Stimulated activated naive B cell treated with anti-CD40 and anti-IgM and Interleukin-4, amounts not matched to agents 10 μg/mL and 1 μg/mL and 100 μg/mL, for 72 hours (primary cell): Measurements from ENCODE around the gene MBD3.
"Not testable (repeated sequence)": the region's sequence is repeated elsewhere in the genome, so short reads cannot be mapped to it uniquely, and the experiment has no call there.

ENCODE experiments used
- ATAC-seq, 2 donors: fragments of 150-1000 bp; cut with Tn5 transposase; replicated peaks; 2 replicates each; pipeline ENCODE4 v1.10.0; 2021; ENCODE audit warnings: moderate library complexity in 1 of 2
- DNase-seq: peaks from one replicate; pipeline ENCODE4 v3.0.0; 2021
- H3K27ac Mint-ChIP-seq: one replicate; pipeline ENCODE4 v1.8.0; 2022; ENCODE audit warnings: mild to moderate bottlenecking, mixed read lengths
- H3K27me3 Mint-ChIP-seq, 2 donors: one replicate each; pipeline ENCODE4 v1.8.0; 2022; ENCODE audit warnings: mixed read lengths in 2 of 2
- H3K36me3 Mint-ChIP-seq, 2 donors: one replicate each; pipeline ENCODE4 v1.8.0; 2022; ENCODE audit warnings: mixed read lengths in 2 of 2, mild to moderate bottlenecking in 1 of 2
- H3K4me1 Mint-ChIP-seq, 2 donors: one replicate each; pipeline ENCODE4 v1.8.0; 2022; ENCODE audit warnings: mixed read lengths in 2 of 2, mild to moderate bottlenecking in 1 of 2
- H3K4me3 Mint-ChIP-seq, 2 donors: one replicate each; pipeline ENCODE4 v1.8.0; 2022; ENCODE audit warnings: mild to moderate bottlenecking in 2 of 2, mixed read lengths in 2 of 2, moderate library complexity in 1 of 2
- H3K9me3 Mint-ChIP-seq, 2 donors: one replicate each; pipeline ENCODE4 v1.8.0; 2022; ENCODE audit warnings: mixed read lengths in 2 of 2, mild to moderate bottlenecking in 1 of 2

Gene MBD3, protein sequence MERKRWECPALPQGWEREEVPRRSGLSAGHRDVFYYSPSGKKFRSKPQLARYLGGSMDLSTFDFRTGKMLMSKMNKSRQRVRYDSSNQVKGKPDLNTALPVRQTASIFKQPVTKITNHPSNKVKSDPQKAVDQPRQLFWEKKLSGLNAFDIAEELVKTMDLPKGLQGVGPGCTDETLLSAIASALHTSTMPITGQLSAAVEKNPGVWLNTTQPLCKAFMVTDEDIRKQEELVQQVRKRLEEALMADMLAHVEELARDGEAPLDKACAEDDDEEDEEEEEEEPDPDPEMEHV

GRCh38 chr19:1592755-1593500 lies at the start of gene MBD3:
Gene MBD3, minus strand, starts transcription at chr19:1592865. Its CDS starts 234 bp downstream, at chr19:1592631.
- peaks cover 9 to 38% of the 10 kb centered on the region in 2 donors for H3K4me1 Mint-ChIP-seq
- ATAC-seq (peak; percentile 83 to 85), DNase-seq (peak; percentile 87)
- no peaks in the 10 kb centered on the region for H3K9me3 Mint-ChIP-seq
- H3K4me3 Mint-ChIP-seq: peak within 1 kb of the TSS; percentile 90 to 94
- peaks cover 22 to 28% of the 10 kb centered on the region in 2 donors for H3K36me3 Mint-ChIP-seq
- H3K27ac Mint-ChIP-seq: peak within 1 kb of the TSS; percentile 98
- no peaks in the 10 kb centered on the region for H3K27me3 Mint-ChIP-seq

DNA sequence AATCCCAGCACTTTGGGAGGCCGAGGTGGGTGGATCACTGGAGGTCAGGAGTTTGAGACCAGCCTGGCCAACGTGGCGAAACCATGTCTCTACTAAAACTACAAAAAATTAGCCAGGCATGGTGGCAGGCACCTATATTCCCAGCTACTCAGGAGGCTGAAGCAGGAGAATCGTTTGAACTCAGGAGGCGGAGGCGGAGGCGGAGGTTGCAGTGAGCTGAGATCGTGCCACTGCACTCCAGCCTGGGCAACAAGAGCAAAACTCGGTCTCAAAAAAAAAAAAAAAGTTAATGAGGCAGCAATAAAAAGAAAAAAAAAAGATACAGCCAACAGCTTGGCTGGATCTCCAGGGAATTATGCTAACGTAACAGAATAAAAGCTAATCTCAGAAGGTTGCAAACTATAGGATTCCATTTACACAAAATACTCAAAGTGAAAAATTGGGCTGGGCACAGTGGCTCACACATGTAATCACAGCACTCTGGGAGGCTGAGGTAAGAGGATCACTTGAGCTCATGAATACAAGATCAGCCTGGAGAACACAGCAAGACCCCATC lies 48.3 kb upstream of the MBD3 start:
- H3K27ac Mint-ChIP-seq: peak overlapping the region; percentile 25
- not testable (repeated sequence) for H3K4me3 Mint-ChIP-seq, H3K9me3 Mint-ChIP-seq, DNase-seq, ATAC-seq, H3K27me3 Mint-ChIP-seq
- peaks cover 47 to 54% of the 10 kb centered on the region in 2 donors for H3K36me3 Mint-ChIP-seq
- H3K4me1 Mint-ChIP-seq: peaks cover 11 to 36% of the 10 kb centered on the region in 2 donors

DNA sequence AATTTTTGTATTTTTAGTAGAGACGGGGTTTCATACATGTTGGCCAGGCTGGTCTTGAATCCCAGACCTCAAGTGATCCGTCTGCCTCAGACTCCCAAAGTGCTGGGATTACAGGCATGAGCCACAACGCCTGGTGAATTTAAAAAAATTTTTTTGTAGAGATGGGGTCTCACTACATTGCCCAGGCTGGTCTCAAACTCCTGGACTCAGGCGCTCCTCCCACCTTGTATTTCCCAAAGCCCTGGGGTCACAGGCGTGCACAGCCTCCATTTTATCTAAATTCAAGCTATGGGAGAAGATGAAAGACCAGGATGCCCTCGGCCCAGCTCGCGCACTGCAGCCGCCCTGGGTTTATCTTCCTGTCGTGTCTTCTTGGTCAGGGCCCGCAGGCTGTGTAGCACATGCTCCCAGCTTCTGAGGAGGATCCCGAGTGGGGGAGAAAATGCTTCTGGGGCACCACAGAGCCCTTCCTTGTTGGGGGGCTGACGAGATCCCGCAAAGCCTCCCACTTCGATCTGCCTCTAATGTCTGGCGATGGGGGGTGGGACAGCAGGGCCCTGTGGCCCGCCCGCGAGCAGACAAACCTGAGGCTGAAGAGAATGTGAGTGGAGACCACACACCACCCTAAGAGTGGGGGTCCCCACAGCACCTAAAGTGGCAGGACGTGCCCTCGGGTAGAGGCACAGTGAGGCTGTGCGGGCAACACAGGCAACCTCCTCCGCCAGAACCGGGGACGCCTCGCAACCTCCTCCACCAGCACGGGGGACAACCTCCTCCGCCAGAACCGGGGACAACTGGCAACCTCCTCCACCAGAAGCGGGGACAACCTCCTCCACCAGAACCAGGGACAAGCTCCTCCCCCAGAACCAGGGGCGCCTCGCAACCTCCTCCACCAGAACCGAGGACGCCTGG lies 43.9 kb upstream of the MBD3 start:
- peaks cover 10 to 29% of the 10 kb centered on the region in 2 donors for H3K4me1 Mint-ChIP-seq
- ATAC-seq: no peak
- no peak overlapping the region for H3K4me3 Mint-ChIP-seq
- H3K36me3 Mint-ChIP-seq: peaks cover 53 to 58% of the 10 kb centered on the region in 2 donors
- no peak for DNase-seq
- H3K27ac Mint-ChIP-seq: peak overlapping the region; percentile 51
- H3K9me3 Mint-ChIP-seq: no peaks in the 10 kb centered on the region
- H3K27me3 Mint-ChIP-seq: no peaks in the 10 kb centered on the region

GRCh38 chr19:1634938-1635243 lies 42.2 kb upstream of the MBD3 start:
- DNase-seq: no peak
- Mint-ChIP-seq H3K4me3 (no peak overlapping the region), H3K4me1 (peaks cover 10 to 28% of the 10 kb centered on the region in 2 donors), H3K27me3 (no peaks in the 10 kb centered on the region), H3K27ac (peak overlapping the region; percentile 63), H3K9me3 (no peaks in the 10 kb centered on the region), H3K36me3 (peaks cover 57 to 64% of the 10 kb centered on the region in 2 donors)
- ATAC-seq: no peak

DNA sequence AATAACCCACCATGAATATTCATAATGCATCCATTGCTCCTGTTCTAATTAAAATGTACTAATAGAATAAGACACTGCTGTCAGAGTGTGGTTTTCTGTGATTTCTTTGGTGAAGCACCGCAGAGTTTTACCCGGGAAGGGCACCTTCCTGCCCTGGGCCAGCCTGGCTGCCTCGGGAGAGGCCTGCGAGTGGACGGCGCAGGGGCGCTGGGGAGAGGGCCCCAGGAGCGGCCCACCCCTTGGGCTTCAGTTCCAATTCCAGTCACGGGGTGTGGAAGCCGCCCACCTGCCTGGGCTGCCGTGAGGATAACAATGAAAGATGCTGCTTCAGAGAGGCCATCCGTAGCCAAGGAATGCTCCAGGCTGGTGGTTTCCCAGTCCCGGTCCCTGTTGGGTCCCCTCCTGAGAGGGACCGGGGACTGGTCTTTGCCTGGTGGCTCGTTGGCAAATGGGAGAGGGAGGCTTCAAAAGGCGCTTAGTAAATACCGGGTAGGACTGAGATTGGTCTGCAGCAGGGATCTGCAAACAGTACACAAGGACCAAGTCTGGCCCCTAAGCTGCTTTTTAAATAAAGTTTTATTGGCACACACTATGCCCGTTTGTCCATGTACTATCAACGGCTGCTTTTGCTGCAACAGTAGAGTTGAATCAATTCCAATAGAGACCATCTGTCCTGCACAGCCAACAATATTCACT lies 41.7 kb upstream of the MBD3 start:
- Mint-ChIP-seq H3K27ac (no peak overlapping the region), H3K36me3 (peaks cover 55 to 59% of the 10 kb centered on the region in 2 donors)
- no peak for ATAC-seq

DNA sequence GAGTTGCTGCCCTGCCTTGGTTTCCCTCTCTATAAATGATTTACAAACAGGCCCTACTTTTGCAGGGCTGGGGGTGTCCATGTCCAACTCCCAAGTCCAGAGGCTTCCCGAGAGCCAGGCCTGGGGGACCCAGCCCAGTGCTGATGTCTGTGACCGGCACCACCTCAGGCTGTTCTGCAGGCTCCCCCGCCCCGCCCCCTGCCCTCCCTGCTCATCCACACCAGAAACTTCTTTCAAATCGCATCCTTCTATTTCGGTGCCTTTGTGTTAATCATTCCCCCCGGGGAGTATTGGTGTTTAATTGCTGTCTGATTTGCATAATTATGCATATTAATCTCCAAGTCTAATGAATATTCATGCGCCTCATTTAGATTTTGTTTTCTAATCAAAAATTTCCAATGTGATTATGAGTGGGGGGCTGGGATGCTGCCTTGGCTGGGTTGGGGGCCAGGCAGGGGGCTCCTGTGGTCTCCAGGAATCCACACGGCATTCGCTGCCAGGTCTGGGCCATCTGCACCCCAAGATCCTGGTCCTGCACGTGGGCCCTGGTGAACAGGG lies 40.7 kb upstream of the MBD3 start:
- Mint-ChIP-seq H3K4me1 (peaks cover 9 to 23% of the 10 kb centered on the region in 2 donors), H3K27ac (peak overlapping the region; percentile 81), H3K27me3 (no peaks in the 10 kb centered on the region), H3K36me3 (peaks cover 47 to 51% of the 10 kb centered on the region in 2 donors), H3K9me3 (no peaks in the 10 kb centered on the region), H3K4me3 (no peak overlapping the region)
- ATAC-seq (no peak), DNase-seq (no peak)

More for the DNA sequence above, 41.7 kb upstream of the MBD3 start:
- Mint-ChIP-seq H3K9me3 (no peaks in the 10 kb centered on the region), H3K4me1 (peaks cover 9 to 23% of the 10 kb centered on the region in 2 donors), H3K4me3 (no peak overlapping the region), H3K27me3 (no peaks in the 10 kb centered on the region)
- no peak for DNase-seq

- peaks cover 44 to 48% of the 10 kb centered on the region in 2 donors for H3K36me3 Mint-ChIP-seq
- H3K4me3 Mint-ChIP-seq: no peak overlapping the region
- H3K27ac Mint-ChIP-seq: peak overlapping the region; percentile 81
- H3K9me3 Mint-ChIP-seq: no peaks in the 10 kb centered on the region
- DNase-seq (no peak), ATAC-seq (no peak)
- peaks cover 9 to 21% of the 10 kb centered on the region in 2 donors for H3K4me1 Mint-ChIP-seq
- no peaks in the 10 kb centered on the region for H3K27me3 Mint-ChIP-seq
Measured at GRCh38 chr19:1632462-1633268, 40.0 kb upstream of the MBD3 start.

DNA sequence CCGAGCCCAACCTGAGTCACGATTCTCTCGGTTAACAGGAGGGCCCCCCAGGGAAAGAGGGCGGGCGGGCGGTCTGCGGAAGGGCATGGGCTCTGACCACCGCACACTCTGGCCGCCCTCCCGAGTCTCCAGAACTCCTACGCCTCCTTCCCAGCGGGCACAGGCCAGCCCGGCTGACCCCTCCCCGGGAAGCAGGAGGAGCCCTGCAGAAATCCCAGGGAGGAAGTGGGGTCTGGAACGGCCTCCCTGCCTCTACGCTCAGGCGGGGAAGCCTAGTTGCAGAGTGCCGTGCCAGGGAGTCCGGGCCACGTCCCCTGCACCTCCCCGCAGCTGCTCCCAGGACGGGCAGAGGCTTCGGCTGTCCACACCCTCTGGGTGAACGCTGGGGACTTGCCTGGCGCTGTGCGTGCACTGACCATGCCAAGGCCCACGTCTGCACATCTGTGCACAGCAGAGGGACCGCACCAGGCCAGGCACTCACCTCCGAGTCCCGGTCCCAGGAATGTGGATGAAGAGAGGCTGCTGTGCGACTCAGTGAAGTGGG lies 39.0 kb upstream of the MBD3 start:
- no peak for DNase-seq
- peaks cover 9 to 15% of the 10 kb centered on the region in 2 donors for H3K4me1 Mint-ChIP-seq
- peak overlapping the region; percentile 67 for H3K27ac Mint-ChIP-seq
- no peak overlapping the region for H3K4me3 Mint-ChIP-seq
- no peaks in the 10 kb centered on the region for H3K27me3 Mint-ChIP-seq
- H3K9me3 Mint-ChIP-seq: no peaks in the 10 kb centered on the region
- ATAC-seq: no peak
- H3K36me3 Mint-ChIP-seq: peaks cover 35 to 40% of the 10 kb centered on the region in 2 donors

GRCh38 chr19:1630811-1631210 lies 38.1 kb upstream of the MBD3 start:
- Mint-ChIP-seq H3K27ac (no peak overlapping the region), H3K27me3 (no peaks in the 10 kb centered on the region)

GRCh38 chr19:1630012-1630411 lies 37.3 kb upstream of the MBD3 start:
- Mint-ChIP-seq H3K27ac (no peak overlapping the region), H3K4me1 (peaks cover 7 to 16% of the 10 kb centered on the region in 2 donors), H3K36me3 (peaks cover 34 to 36% of the 10 kb centered on the region in 2 donors), H3K9me3 (no peaks in the 10 kb centered on the region), H3K4me3 (no peak overlapping the region), H3K27me3 (no peaks in the 10 kb centered on the region)
- DNase-seq (no peak), ATAC-seq (no peak)

More at GRCh38 chr19:1630811-1631210, 38.1 kb upstream of the MBD3 start:
- Mint-ChIP-seq H3K36me3 (peaks cover 37% of the 10 kb centered on the region in 2 donors), H3K4me1 (peaks cover 9 to 15% of the 10 kb centered on the region in 2 donors), H3K4me3 (no peak overlapping the region), H3K9me3 (no peaks in the 10 kb centered on the region)
- DNase-seq: no peak
- no peak for ATAC-seq

GRCh38 chr19:1629256-1629808 lies 36.7 kb upstream of the MBD3 start:
- Mint-ChIP-seq H3K9me3 (no peaks in the 10 kb centered on the region), H3K27ac (no peak overlapping the region), H3K36me3 (peaks cover 39% of the 10 kb centered on the region in 2 donors), H3K4me1 (peaks cover 11 to 21% of the 10 kb centered on the region in 2 donors), H3K27me3 (no peaks in the 10 kb centered on the region), H3K4me3 (no peak overlapping the region)
- DNase-seq (no peak), ATAC-seq (no peak)

DNA sequence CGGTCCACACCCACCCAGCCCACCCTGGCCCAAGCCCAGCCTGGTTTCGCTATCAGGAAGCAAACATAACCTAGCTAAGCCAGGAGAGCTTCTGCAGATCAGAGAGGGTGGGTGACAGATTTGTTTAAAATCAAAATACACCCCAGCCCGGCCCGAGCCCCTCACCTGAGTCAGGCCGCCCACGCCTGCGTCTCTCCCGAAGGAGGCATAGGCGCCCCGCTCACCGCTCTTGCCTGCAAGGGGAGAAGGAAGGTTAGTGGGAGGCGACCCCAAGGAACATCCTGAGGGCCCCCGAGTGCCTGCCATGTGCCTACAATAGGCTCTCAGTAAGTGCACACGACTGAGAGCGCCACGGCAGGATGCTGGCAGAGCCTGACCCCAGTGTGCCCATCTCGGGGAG lies 34.5 kb upstream of the MBD3 start:
- Mint-ChIP-seq H3K9me3 (no peaks in the 10 kb centered on the region), H3K4me1 (peaks cover 15 to 22% of the 10 kb centered on the region in 2 donors), H3K4me3 (no peak overlapping the region), H3K27me3 (no peaks in the 10 kb centered on the region), H3K36me3 (peaks cover 37% of the 10 kb centered on the region in 2 donors), H3K27ac (peak overlapping the region; percentile 65)
- ATAC-seq (no peak), DNase-seq (no peak)
